Measurements from ENCODE around the gene CTSZ.
"Not testable (repeated sequence)": the region's sequence is repeated elsewhere in the genome, so short reads cannot be mapped to it uniquely, and the experiment has no call there.

The CTSZ gene

DNA sequence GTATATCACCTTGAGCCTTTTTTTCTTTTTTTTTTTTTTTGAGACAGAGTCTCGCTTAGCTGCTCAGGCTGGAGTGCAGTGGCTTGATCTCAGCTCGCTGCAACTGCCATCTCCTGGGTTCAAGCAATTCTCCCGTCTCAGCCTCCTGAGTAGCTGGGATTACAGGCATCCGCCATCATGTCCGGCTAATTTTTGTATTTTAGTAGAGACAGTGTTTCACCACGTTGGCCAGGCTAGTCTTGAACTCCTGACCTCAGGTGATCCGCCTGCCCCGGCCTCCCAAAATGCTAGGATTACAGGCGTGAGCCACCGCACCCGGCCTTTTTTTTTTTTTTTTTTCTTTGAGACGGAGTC lies 24.0 kb downstream of the CTSZ start:
- H3K4me3 ChIP-seq (ENCODE audit: low read length); H3K4me1 ChIP-seq (ENCODE audit: insufficient read depth, low read length); H3K27me3 ChIP-seq (ENCODE audit: insufficient read depth, low read length); H3K9me3 ChIP-seq (ENCODE audit: low read length); H2AFZ ChIP-seq (ENCODE audit: low read depth, low read length): not testable (repeated sequence)
- peaks cover 25% of the 10 kb centered on the region for H3K36me3 ChIP-seq (ENCODE audit: insufficient read depth, low read length)

DNA sequence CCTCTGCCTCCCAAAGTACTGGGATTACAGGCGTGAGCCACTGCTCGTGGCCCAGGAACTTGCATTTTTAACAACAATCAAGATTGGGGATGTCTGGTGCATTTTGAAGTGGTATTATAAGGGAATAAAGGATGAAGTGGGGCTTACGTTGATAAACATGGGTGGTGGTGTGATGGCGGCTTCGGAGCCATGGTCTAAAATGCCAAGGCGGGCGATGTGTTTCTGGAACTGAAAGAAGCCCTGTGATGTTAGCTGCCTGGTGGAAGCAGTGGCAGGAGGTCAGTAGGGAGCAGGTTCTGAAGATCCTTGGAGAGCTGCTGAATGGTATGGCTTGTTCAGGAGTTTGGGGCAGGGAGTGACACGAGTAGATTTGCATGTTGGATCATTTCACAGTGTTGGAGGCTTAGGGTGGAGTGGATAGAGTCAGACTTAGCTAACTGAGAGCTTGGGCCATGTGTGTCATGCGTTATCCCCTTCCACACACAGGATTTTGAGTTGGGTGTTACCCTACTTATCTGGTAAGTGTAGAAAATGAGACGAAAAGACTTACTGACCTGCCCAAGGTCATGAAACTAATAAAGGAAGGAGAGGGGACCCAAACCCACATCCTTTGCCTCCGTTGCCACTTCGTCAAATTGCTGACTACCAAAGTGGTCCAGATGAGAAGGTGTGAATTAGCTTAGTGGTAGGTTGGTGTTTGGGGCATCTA lies 24.5 kb downstream of the CTSZ start:
- Histone ChIP-seq H3K36me3 (ENCODE audit: insufficient read depth, low read length) (peaks cover 19% of the 10 kb centered on the region), H2AFZ (ENCODE audit: low read depth, low read length) (no peak overlapping the region), H3K9me3 (ENCODE audit: low read length) (peaks cover 2% of the 10 kb centered on the region), H3K4me1 (ENCODE audit: insufficient read depth, low read length) (no peaks in the 10 kb centered on the region), H3K27me3 (ENCODE audit: insufficient read depth, low read length) (no peaks in the 10 kb centered on the region), H3K4me3 (ENCODE audit: low read length) (peak overlapping the region; percentile 72)

DNA sequence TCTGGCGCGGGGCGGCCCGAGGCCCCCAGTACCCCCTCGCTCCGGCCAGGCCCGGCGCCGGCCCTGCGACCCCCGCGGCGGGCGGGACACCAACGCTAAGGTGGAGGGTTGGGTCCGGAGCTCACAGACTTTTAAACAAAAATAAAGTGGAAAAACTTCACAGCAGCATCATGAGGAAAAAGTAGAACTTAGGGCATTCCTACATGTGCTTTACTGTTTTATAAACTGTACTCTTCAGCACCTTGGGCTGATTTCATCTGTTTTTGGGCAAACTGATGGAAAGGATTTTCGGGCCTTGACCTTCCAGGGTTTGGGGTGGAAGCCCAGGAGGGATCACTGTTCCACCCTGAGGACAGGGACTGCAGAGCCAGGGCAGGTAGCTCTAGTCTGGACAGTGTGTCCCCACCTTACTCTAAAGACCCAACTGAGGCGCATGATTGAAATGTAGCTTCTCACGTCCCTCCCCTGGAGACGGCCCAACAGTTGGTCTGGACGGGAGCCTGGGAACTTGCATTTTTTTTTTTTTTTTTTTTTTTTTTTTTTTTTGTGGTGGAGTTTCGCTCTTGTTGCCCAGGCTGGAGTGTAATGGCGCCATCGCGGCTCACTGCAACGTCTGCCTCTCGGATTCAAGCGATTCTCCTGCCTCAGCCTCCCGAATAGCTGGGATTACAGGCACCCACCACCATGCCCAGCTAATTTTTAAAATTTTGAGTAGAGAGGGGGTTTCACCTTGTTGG lies 25.3 kb downstream of the CTSZ start:
- Histone ChIP-seq H3K9me3 (ENCODE audit: low read length) (peaks cover 2% of the 10 kb centered on the region), H3K4me1 (ENCODE audit: insufficient read depth, low read length) (no peaks in the 10 kb centered on the region)

DNA sequence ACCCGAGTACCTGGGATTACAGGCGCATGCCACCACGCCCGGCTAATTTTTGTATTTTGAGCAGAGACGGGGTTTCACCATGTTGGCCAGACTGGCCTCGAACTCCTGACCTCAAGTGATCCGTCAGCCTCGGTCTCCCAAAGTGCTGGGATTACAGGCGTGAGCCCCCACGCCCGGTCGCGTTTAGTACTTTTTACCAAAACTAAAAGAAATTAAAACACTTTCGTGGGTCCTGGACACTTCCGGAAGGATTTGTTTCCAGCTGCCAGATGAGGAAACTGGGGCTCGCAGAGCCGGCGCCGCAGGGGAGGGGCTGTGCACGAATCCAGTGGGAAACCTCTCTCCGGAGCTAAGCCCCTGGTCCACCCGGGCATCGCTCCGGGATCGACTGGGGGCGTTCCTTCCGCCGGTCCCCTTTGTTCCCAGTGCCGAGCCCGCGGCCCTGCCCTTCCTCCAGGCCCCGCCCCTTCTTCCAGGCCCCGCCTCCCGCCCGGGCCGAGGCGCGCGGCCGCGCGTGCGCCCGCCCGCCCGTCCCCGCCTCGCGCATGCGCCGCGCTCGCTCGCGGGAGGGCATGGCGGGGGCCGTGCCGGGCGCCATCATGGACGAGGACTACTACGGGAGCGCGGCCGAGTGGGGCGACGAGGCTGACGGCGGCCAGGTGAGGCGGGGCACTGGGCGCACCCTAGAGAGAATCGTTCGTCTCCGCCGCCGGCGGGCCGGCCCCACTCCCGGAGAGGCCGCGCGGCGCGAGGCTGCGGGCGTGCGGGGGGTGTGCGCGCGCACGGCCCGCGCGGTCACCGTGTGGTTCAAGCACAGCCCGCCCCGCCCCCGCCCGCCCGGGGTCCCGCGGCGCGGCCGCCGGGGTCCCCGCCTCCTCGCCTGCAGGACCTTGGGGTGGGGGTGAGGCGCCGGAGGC lies 26.1 kb downstream of the CTSZ start, which contains the start of gene NELFCD:
Gene NELFCD, plus strand, starts transcription at position 546 of the 917 bp plus-strand sequence. Its CDS starts 54 bp downstream, at position 600.
- Histone ChIP-seq H3K4me1 (ENCODE audit: insufficient read depth, low read length) (no peaks in the 10 kb centered on the region), H3K4me3 (ENCODE audit: low read length) (peak within 1 kb of the TSS; percentile 72), H3K36me3 (ENCODE audit: insufficient read depth, low read length) (peaks cover 5% of the 10 kb centered on the region), H3K27me3 (ENCODE audit: insufficient read depth, low read length) (no peaks in the 10 kb centered on the region), H3K9me3 (ENCODE audit: low read length) (peaks cover 2% of the 10 kb centered on the region), H2AFZ (ENCODE audit: low read depth, low read length) (peak within 1 kb of the TSS; percentile 62)

More for the DNA sequence above, 25.3 kb downstream of the CTSZ start:
- Histone ChIP-seq H3K4me3 (ENCODE audit: low read length) (peak overlapping the region; percentile 72), H3K36me3 (ENCODE audit: insufficient read depth, low read length) (peaks cover 12% of the 10 kb centered on the region), H3K27me3 (ENCODE audit: insufficient read depth, low read length) (no peaks in the 10 kb centered on the region), H2AFZ (ENCODE audit: low read depth, low read length) (peak overlapping the region; percentile 62)

DNA sequence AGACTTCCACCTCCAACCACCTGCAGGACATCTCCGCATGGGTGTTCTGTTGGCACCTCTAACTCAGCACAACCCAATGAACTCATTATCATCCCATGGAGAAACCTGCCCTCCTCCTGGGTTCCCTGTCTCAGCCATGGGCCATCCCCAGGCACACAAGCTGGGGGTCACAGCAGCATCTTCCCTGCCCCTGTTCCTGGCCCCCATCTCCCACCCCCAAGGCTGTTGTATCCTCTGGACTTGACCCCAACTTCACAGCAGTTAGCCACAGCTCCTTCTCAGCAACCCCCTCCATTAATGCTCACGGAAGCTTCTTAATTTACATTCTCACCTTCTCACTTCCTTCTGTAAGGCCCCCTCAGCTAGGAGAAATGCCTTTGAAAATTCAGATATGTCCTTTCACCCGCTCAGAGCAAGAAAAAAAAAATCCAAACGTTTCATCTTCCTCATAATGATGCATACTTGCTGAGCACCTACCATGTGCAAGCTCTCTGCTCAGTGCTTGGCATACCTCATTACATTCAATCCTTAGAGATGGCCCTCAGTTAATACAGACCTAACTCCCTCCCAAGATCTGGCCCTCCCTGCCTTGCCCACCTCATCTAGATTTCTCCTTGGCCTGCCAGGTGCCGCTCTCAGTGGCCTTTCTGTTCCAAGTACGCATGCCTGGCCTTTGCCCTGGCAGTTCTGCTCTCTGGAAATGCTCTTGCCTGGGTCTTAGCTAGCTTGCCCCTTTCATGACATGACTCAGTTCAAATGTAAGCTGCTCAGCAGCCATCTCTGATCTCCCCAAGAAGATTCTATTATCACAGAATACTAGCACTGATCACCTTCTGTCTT lies 28.5 kb downstream of the CTSZ start:
- no peaks in the 10 kb centered on the region for H3K27me3 ChIP-seq (ENCODE audit: insufficient read depth, low read length)
- H3K4me3 ChIP-seq (ENCODE audit: low read length), result no peak overlapping the region
- H3K36me3 ChIP-seq (ENCODE audit: insufficient read depth, low read length), result no peaks in the 10 kb centered on the region
- no peaks in the 10 kb centered on the region for H3K4me1 ChIP-seq (ENCODE audit: insufficient read depth, low read length)
- peaks cover 2% of the 10 kb centered on the region for H3K9me3 ChIP-seq (ENCODE audit: low read length)
- no peak overlapping the region for H2AFZ ChIP-seq (ENCODE audit: low read depth, low read length)

DNA sequence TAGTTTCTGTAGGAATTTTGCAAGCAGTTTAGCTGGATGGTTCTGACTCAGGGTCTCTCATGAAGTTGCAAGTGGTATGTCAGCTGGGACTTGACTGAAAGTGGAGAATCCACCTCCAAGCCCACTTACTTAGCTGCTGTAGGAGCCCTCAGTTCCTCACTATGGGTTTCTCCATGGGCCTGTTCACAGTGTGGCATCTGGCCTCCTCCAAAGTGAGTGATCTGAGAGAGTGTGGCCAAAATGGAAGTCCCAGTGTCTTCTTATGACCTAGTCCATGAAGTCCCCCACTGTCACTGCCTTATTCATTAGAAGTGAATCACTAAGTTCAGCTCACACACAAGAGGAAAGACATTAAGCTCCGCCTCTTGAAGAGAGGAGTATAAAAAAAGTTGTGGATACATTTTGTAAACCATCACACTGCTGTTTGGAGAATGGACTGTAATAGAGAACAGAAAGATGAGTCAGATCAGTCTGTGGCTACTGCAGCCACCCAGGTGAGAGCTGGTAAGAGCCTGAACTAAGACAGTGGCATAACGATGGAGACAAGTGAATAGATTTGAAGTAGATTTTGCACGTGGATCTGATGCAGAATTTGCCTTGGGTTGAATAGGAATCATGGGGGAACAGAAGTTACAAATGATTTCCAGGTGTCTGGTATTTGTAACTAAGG lies 30.9 kb downstream of the CTSZ start:
- no peaks in the 10 kb centered on the region for H3K4me1 ChIP-seq (ENCODE audit: insufficient read depth, low read length)
- no peak overlapping the region for H2AFZ ChIP-seq (ENCODE audit: low read depth, low read length)
- H3K9me3 ChIP-seq (ENCODE audit: low read length), result peaks cover 2% of the 10 kb centered on the region
- H3K36me3 ChIP-seq (ENCODE audit: insufficient read depth, low read length), result no peaks in the 10 kb centered on the region
- no peak overlapping the region for H3K4me3 ChIP-seq (ENCODE audit: low read length)
- H3K27me3 ChIP-seq (ENCODE audit: insufficient read depth, low read length), result no peaks in the 10 kb centered on the region

DNA sequence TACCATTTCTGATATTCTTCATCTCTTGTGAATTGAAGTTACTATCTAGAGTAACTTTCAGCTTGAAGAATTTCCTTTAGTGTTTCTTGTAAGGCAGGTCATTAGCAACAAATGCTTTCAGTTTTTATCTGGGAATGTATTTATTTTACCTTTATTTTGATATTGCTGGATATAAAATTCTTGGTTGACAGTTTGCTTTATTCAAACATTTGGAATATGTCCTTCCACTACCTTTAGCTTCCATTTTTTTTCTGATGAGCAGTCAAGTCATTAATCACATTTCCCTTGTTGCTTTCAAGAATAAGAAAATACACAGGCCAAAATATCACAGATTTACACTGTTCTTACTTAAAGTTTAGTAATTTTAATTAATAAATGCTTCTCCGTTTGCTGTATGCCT lies 31.7 kb downstream of the CTSZ start:
- Histone ChIP-seq H3K4me1 (ENCODE audit: insufficient read depth, low read length) (no peaks in the 10 kb centered on the region), H3K9me3 (ENCODE audit: low read length) (peaks cover 2% of the 10 kb centered on the region), H3K36me3 (ENCODE audit: insufficient read depth, low read length) (no peaks in the 10 kb centered on the region), H3K27me3 (ENCODE audit: insufficient read depth, low read length) (no peaks in the 10 kb centered on the region), H3K4me3 (ENCODE audit: low read length) (no peak overlapping the region), H2AFZ (ENCODE audit: low read depth, low read length) (no peak overlapping the region)

DNA sequence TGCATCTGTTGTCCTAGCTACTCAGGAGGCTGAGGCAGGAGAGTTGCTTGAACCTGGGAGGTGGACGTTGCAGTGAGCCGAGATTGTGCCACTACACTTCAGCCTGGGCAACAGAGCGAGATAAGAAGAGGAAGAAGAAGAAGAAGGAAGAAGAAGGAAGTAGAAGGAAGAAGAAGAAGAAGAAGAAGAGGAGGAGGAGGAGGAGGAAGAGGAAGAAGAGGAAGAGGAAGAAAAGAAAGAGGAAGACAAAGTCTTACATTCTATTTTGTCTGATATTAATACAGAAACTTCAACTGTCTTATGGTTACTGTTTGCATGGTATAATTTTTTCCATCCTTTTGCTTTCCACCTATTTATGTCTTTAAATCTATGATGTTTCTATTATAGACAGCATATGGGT lies 33.2 kb downstream of the CTSZ start:
- Histone ChIP-seq H3K36me3 (ENCODE audit: insufficient read depth, low read length) (no peaks in the 10 kb centered on the region), H3K4me3 (ENCODE audit: low read length) (no peak overlapping the region), H3K9me3 (ENCODE audit: low read length) (peaks cover 2% of the 10 kb centered on the region), H2AFZ (ENCODE audit: low read depth, low read length) (no peak overlapping the region), H3K4me1 (ENCODE audit: insufficient read depth, low read length) (no peaks in the 10 kb centered on the region), H3K27me3 (ENCODE audit: insufficient read depth, low read length) (no peaks in the 10 kb centered on the region)

DNA sequence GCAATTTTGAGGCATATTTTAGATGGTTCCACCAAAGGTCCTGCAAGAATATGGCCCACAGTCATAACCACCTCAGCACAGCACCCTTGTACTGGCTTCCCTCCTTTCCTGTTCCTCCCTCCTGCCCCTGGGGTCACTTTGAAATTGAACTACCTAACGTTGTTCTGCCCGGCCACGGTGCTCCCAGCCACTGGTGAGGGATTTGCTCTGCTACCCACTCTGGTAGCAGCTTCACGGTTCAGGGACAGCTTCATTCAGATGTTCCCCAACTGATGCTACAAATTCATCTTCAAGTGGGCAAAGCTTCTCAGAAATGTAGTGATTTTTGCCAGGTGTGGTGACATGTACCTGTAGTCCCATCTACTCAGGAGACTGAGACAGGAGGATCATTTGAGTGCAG lies 33.9 kb downstream of the CTSZ start:
- Histone ChIP-seq H3K4me3 (ENCODE audit: low read length) (no peak overlapping the region), H2AFZ (ENCODE audit: low read depth, low read length) (no peak overlapping the region), H3K36me3 (ENCODE audit: insufficient read depth, low read length) (no peaks in the 10 kb centered on the region), H3K4me1 (ENCODE audit: insufficient read depth, low read length) (no peaks in the 10 kb centered on the region), H3K9me3 (ENCODE audit: low read length) (peaks cover under 1% of the 10 kb centered on the region), H3K27me3 (ENCODE audit: insufficient read depth, low read length) (no peaks in the 10 kb centered on the region)

DNA sequence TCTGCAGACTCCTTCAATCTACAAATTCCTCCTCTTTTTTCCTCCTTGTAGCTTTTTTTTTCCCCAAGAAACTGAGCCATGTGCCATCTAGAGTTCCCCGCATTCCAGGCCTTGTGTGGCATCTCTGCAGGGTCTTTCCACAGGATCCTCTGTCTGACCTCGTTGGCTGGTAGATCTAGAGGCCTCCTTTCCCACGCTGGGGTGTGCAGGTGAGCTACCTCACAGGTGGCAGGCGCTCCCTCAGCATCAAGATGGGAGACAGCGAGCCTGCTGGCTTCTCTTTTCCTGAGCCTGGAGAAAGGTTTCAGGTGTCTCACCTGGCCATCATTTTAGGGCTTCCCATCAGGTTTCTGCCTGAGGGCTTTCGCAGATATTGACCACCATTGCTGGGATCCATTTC lies 35.6 kb downstream of the CTSZ start:
- Histone ChIP-seq H3K4me3 (ENCODE audit: low read length) (no peak overlapping the region), H3K36me3 (ENCODE audit: insufficient read depth, low read length) (no peaks in the 10 kb centered on the region), H3K9me3 (ENCODE audit: low read length) (no peaks in the 10 kb centered on the region)

DNA sequence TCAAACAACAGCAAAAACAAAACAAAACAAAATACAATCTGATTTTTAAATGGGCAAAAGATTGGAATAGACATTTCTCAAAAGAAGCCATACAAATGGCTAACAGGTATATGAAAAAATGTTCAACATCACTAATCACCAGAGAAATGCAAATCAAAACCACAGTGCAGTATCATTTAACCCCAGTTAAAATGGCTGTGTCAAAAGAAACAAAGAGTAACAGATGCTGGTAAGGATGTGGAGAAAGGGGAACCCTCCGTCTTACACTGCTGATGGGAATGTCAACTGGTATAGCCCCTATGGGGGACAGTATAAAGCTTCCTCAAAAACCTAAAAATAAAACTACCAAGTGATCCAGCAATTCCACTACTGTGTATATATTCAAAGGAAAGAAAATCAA lies 36.9 kb downstream of the CTSZ start:
- H3K36me3 ChIP-seq (ENCODE audit: insufficient read depth, low read length), result no peaks in the 10 kb centered on the region
- no peak overlapping the region for H3K4me3 ChIP-seq (ENCODE audit: low read length)
- H3K27me3 ChIP-seq (ENCODE audit: insufficient read depth, low read length), result no peaks in the 10 kb centered on the region
- H2AFZ ChIP-seq (ENCODE audit: low read depth, low read length), result no peak overlapping the region
- no peaks in the 10 kb centered on the region for H3K9me3 ChIP-seq (ENCODE audit: low read length)
- peaks cover 3% of the 10 kb centered on the region for H3K4me1 ChIP-seq (ENCODE audit: insufficient read depth, low read length)

More for the DNA sequence above, 35.6 kb downstream of the CTSZ start:
- Histone ChIP-seq H3K27me3 (ENCODE audit: insufficient read depth, low read length) (no peaks in the 10 kb centered on the region), H3K4me1 (ENCODE audit: insufficient read depth, low read length) (peaks cover 3% of the 10 kb centered on the region), H2AFZ (ENCODE audit: low read depth, low read length) (no peak overlapping the region)

DNA sequence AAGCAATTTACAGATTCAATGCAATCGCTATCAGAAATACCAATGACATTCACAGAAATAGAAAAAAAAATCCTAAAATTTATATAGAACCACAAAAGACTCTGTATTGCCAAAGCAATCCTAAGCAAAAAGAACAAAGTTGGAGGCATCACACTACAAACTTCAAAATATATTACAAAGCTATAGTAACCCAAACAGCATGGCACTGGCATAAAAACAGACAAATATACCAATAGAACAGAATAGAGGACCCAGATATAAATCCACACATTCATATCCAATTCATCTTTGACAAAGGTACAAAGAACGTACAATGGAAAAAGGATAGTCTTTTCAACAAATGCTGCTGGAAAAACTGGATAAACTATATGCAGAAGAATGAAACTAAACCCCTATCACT lies 37.6 kb downstream of the CTSZ start:
- H3K4me1 ChIP-seq (ENCODE audit: insufficient read depth, low read length), result peaks cover 3% of the 10 kb centered on the region
- H2AFZ ChIP-seq (ENCODE audit: low read depth, low read length), result no peak overlapping the region
- no peaks in the 10 kb centered on the region for H3K36me3 ChIP-seq (ENCODE audit: insufficient read depth, low read length)
- no peaks in the 10 kb centered on the region for H3K27me3 ChIP-seq (ENCODE audit: insufficient read depth, low read length)
- no peak overlapping the region for H3K4me3 ChIP-seq (ENCODE audit: low read length)
- H3K9me3 ChIP-seq (ENCODE audit: low read length), result no peaks in the 10 kb centered on the region
